Cardiac muscle cell (in vitro differentiated cells and primary cell): ENCODE measurements around the gene XYLT1. TPM values are rescaled to one million over a fixed set of nuclear protein-coding genes. Genes with fewer than 3 reads are reported as not detected.

Experiments used
- DNase-seq, 2 donors: peaks; one replicate each; pipeline versions ENCODE4 v3.0.0 to v3.0.0-alpha.2; 2010 to 2017; ENCODE audit warnings: low read depth in 1 of 2, low spot score in 1 of 2
- H3K27ac ChIP-seq: fragments of 200-600 bp; sonication (generic); 2 replicates; pipeline ENCODE4 v1.5.1; 2016
- H3K27me3 ChIP-seq: fragments of 200-600 bp; sonication (generic); 2 replicates; pipeline ENCODE4 v1.6.0; 2016; ENCODE audit warnings: control low read depth
- H3K36me3 ChIP-seq: fragments of 200-600 bp; sonication (generic); 2 replicates; pipeline ENCODE4 v1.5.1; 2016; ENCODE audit warnings: control low read depth
- H3K4me1 ChIP-seq: fragments of 200-600 bp; sonication (generic); 2 replicates; pipeline ENCODE4 v1.8.1; 2017; ENCODE audit warnings: low read depth, mild to moderate bottlenecking, mixed run types
- H3K4me3 ChIP-seq: fragments of 200-600 bp; sonication (generic); 2 replicates; pipeline ENCODE4 v1.5.1; 2016; ENCODE audit warnings: mild to moderate bottlenecking
- H3K9me3 ChIP-seq: fragments of 200-600 bp; sonication (generic); 2 replicates; pipeline ENCODE4 v1.5.1; 2017; ENCODE audit warnings: low read depth, mild to moderate bottlenecking, control low read depth
- polyA plus RNA-seq: library from polyadenylated mRNA; unstranded; fragments of >200 nt; fragmentation: Nextera tagmentation; extraction: Ambion mirVana; gene quantifications from 2 replicates; pipeline ENCODE4 v1.2.1, GENCODE V29; 2016
- total RNA-seq: library from RNA; depleted of rRNA; stranded (reverse); fragments of >200 nt; gene quantifications from 2 replicates; pipeline ENCODE4 v1.2.3, GENCODE V29; 2016
- TF ChIP-seq, protein P1 (sequence below): IDR thresholded peaks from 2 replicates; pipeline ENCODE4 v1.5.1; 2012; ENCODE audit warnings: low read depth, mild to moderate bottlenecking, low read length

Gene XYLT1
- total and polyA plus RNA-seq, 2 experiments from 2014 or later: 3.1 to 7.2 TPM

DNA sequence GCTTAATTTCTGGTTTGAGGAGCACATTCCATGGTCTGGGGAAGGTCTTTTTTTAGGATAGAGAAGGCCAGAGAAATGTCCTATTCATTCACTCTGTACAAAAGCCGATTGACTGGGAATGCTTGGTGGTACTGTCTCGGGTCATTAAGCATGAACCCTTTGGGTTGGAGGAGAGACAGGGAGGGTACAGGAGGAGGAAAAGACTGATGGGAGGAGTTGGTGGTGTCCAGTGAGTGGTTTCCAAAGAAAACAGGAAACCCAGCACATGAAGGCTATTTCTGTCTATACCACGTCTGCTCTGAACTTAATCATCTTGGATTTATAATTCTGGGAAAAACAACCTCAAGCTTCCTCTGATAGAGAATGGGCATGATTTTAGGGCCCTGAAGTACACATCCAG lies 111.9 kb downstream of the XYLT1 start:
- Histone ChIP-seq H3K27ac (no peak overlapping the region), H3K27me3 (no peaks in the 10 kb centered on the region), H3K9me3 (no peaks in the 10 kb centered on the region), H3K4me1 (no peaks in the 10 kb centered on the region), H3K4me3 (no peak overlapping the region), H3K36me3 (no peaks in the 10 kb centered on the region)
- TF ChIP-seq, protein P1, sequence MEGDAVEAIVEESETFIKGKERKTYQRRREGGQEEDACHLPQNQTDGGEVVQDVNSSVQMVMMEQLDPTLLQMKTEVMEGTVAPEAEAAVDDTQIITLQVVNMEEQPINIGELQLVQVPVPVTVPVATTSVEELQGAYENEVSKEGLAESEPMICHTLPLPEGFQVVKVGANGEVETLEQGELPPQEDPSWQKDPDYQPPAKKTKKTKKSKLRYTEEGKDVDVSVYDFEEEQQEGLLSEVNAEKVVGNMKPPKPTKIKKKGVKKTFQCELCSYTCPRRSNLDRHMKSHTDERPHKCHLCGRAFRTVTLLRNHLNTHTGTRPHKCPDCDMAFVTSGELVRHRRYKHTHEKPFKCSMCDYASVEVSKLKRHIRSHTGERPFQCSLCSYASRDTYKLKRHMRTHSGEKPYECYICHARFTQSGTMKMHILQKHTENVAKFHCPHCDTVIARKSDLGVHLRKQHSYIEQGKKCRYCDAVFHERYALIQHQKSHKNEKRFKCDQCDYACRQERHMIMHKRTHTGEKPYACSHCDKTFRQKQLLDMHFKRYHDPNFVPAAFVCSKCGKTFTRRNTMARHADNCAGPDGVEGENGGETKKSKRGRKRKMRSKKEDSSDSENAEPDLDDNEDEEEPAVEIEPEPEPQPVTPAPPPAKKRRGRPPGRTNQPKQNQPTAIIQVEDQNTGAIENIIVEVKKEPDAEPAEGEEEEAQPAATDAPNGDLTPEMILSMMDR: no peak
- DNase-seq: no peak

DNA sequence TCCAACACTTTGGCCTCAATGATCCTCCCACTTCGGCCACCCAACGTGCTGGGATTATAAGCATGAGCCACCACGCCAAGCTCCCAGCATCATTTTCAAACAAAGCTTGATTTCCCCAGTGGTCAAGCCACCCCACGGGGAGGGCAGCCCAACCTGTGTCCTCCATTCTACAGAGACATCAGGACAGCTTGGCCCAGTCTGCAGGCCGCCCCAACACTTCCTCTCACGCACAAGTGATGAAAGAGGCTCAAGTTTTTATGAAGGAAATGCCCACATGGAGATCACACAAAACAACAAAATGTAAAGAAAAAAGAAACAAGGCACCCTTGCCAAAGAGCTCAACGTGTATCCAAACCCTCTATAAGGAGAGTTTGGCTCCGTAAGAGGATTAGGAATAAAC lies 112.4 kb downstream of the XYLT1 start:
- no peak overlapping the region for H3K27ac ChIP-seq
- no peak for DNase-seq

DNA sequence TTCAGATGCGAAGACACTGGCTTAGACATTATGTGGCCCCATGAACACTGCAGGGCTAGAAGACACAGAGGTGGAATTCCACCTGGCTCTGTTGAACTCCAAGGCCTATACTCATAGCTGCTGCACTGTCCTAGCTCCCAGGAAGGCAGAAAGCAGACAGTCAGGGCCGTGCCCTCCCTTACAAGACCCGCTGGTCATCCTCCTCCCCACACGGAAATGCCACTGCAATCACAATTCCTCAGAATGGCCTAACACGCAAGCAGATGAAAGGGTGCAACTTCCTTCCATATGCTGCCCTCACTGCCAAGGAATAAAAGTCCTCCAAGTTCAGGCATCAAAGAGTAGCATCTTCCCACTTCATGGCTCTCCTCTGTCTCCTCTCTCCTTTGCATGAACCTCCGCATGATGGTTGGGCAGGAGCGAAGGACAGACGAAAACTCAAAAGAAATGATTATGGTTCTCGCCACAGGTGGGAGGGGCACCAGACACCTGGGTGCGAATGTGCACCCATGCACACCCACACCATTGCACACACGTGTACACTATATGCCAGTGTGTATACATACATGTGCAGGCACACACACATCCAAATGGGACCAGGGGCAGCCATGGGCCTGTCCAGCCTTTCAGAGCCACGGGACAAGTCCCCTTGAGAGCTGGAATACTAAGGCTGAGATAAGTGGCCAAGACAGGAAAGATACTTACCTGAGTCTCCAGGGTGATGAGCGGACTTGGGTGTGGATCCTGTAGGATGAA lies 113.3 kb downstream of the XYLT1 start:
- Histone ChIP-seq H3K9me3 (no peaks in the 10 kb centered on the region), H3K4me3 (no peak overlapping the region), H3K36me3 (no peaks in the 10 kb centered on the region), H3K4me1 (no peaks in the 10 kb centered on the region), H3K27ac (no peak overlapping the region), H3K27me3 (no peaks in the 10 kb centered on the region)
- TF ChIP-seq, protein P1: no peak
- no peak for DNase-seq

More for the DNA sequence above, 112.4 kb downstream of the XYLT1 start:
- no peak overlapping the region for H3K4me3 ChIP-seq
- H3K4me1 ChIP-seq: no peaks in the 10 kb centered on the region
- no peaks in the 10 kb centered on the region for H3K9me3 ChIP-seq
- no peaks in the 10 kb centered on the region for H3K27me3 ChIP-seq
- TF ChIP-seq, protein P1: no peak
- no peaks in the 10 kb centered on the region for H3K36me3 ChIP-seq

DNA sequence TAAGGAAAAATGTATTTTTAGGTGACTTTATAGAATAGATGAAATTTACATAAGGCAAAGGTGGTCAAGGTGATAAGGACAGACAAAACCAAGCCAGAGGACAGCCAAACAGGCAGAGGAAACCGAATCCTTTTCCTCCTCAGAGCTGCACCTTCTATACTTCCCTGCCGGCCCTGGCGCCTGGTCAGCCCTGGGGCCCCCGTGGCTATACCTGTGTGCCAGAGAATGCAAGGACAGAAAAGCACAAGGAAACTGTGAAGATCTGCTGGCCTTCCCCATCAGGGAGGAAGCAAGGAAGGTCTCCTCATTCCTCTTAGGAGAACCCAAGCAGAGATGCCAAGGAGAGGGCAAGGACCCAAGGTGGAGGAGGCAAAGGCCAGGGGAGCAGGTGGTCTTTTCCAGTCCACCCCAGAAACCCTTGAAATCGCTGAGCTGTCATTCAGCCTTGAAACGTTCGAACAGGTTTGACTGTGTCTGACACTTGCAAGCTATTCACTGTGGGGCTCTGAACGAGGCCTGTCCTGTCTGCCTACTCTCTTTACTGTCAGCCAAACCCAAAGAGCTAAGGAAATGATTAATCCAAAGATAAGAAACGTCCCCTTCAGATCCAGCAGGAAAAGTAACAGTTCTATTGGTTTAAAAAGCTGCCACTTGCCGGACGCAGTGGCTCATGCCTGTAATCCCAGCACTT lies 114.4 kb downstream of the XYLT1 start:
- no peak for DNase-seq
- no peak overlapping the region for H3K27ac ChIP-seq

DNA sequence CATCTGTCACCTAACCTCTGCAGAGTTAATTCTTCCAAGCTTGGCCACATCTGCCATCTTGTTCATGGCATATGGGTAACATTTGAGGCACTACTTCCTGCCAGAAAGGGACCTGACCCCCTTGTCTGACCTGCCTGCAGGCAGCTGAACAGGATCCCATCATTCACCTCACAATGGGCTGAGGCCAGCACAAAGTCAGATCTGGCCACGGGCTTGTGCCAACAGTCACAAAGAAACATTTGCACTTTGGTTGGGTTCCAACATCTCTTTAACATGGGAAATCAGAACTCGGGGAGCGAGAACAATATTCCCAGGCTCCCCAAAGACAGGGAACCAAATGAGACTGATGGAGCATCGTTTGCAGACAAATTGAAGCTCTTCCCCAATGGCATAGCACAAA lies 116.1 kb downstream of the XYLT1 start:
- no peak overlapping the region for H3K27ac ChIP-seq
- no peak overlapping the region for H3K4me3 ChIP-seq
- TF ChIP-seq, protein P1: no peak
- H3K9me3 ChIP-seq: no peaks in the 10 kb centered on the region
- DNase-seq: no peak
- H3K4me1 ChIP-seq: no peaks in the 10 kb centered on the region
- H3K27me3 ChIP-seq: no peaks in the 10 kb centered on the region
- no peaks in the 10 kb centered on the region for H3K36me3 ChIP-seq

More for the DNA sequence above, 114.4 kb downstream of the XYLT1 start:
- H3K27me3 ChIP-seq: no peaks in the 10 kb centered on the region
- no peaks in the 10 kb centered on the region for H3K4me1 ChIP-seq
- H3K4me3 ChIP-seq: no peak overlapping the region
- TF ChIP-seq, protein P1: no peak
- no peaks in the 10 kb centered on the region for H3K9me3 ChIP-seq
- H3K36me3 ChIP-seq: no peaks in the 10 kb centered on the region
